ENCODE measurements around the gene GNA15. TPM values are rescaled to one million over a fixed set of nuclear protein-coding genes. Genes with fewer than 3 reads are reported as not detected.
"Not testable (repeated sequence)": the region's sequence is repeated elsewhere in the genome, so short reads cannot be mapped to it uniquely, and the experiment has no call there.

Gene GNA15
- total and polyA plus RNA-seq, 2 of the 8 experiments (the other 6 are each of a cell fraction or from before 2014, with no cell fraction given): 0.26 to 0.45 TPM

GRCh38 chr19:3089299-3089855, 46.5 kb upstream of the GNA15 start:
- H3K4me2 ChIP-seq (ENCODE audit: insufficient read depth in 1 of 2, low read depth in 2 of 2, low read length in 2 of 2); H2BK12ac ChIP-seq (ENCODE audit: low read depth, low read length); H3K23ac ChIP-seq (ENCODE audit: insufficient read length); H2BK15ac ChIP-seq (ENCODE audit: low read length); H4K8ac ChIP-seq (ENCODE audit: extremely low read depth, insufficient read depth, low read length); H2AFZ ChIP-seq (ENCODE audit: low read length); H3K4me3 ChIP-seq (ENCODE audit: extremely low read depth in 1 of 4, insufficient read depth in 2 of 4, low read depth in 3 of 4, low read length in 4 of 4); H2BK20ac ChIP-seq (ENCODE audit: low read length); H3K14ac ChIP-seq (ENCODE audit: insufficient read length); H3K9ac ChIP-seq (replicated peaks in 1 of 4; ENCODE audit: extremely low read depth in 1 of 4, low read depth in 3 of 4, low read length in 3 of 4); H2BK120ac ChIP-seq (replicated peaks; ENCODE audit: low read depth, low read length); H3K56ac ChIP-seq (replicated peaks; ENCODE audit: insufficient read length, low read depth, low read length); DNase-seq (ENCODE audit: low read depth in 1 of 2, low spot score in 2 of 2); H3K4ac ChIP-seq (replicated peaks; ENCODE audit: insufficient read length, low read depth, low read length); H3K23me2 ChIP-seq (ENCODE audit: low read depth, low read length); H4K20me1 ChIP-seq (replicated peaks in 1 of 2; ENCODE audit: control insufficient read depth in 1 of 2, insufficient read depth in 2 of 2, low read length in 2 of 2); H3K79me1 ChIP-seq (ENCODE audit: low read depth, low read length); FAIRE-seq; H3K4me1 ChIP-seq (replicated peaks in 1 of 4; ENCODE audit: control insufficient read depth in 3 of 4, insufficient read depth in 4 of 4, low read length in 3 of 4); H3K9me3 ChIP-seq (ENCODE audit: insufficient read depth in 2 of 2, low read depth in 1 of 2, low read length in 1 of 2); H3K36me3 ChIP-seq (ENCODE audit: control insufficient read depth in 2 of 4, insufficient read depth in 4 of 4, low read length in 3 of 4); H2BK5ac ChIP-seq (ENCODE audit: low read depth, low read length); H3K18ac ChIP-seq (ENCODE audit: extremely low read depth, low read length); POLR2A ChIA-PET (ENCODE audit: partially characterized antibody); H3K79me2 ChIP-seq (ENCODE audit: control insufficient read depth in 1 of 2, insufficient read depth in 2 of 2, low read length in 2 of 2); H2AK5ac ChIP-seq (ENCODE audit: low read depth, low read length); H4K91ac ChIP-seq (replicated peaks; ENCODE audit: insufficient read length, low read length); H3K27me3 ChIP-seq (replicated peaks in 1 of 4; ENCODE audit: control insufficient read depth in 3 of 4, extremely low read depth in 1 of 4, insufficient read depth in 3 of 4, low read length in 3 of 4); H4K5ac ChIP-seq (ENCODE audit: insufficient read length, low read depth, low read length); H3K27ac ChIP-seq (ENCODE audit: low read depth, low read length): not testable (repeated sequence)
- WGBS, 2 experiments (ENCODE audit: extremely low coverage in 1 of 2, insufficient coverage in 1 of 2, insufficient read length in 1 of 2, insufficient replicate concordance in 2 of 2, low coverage in 1 of 2, low lambda C conversion rate in 2 of 2, missing lambda C conversion rate in 1 of 2): 89% methylated on average over 7 of the region's 7 CpGs; no CpG with 5 or more reads in 1 of the 2 experiments
- CTCF ChIA-PET (ENCODE audit: partially characterized antibody): interaction anchor here (0.6 to 18.9 kb wide), 9 partner anchors 9 to 774 kb away, joined by 3 to 339 read pairs (median 3); partner anchors contain the start of gene GNA11
